Neuronal stem cell (in vitro differentiated cells): ENCODE data around the gene TREX2.

ENCODE experiments used
- DNase-seq: peaks from one replicate; pipeline ENCODE4 v3.0.0-alpha.2; 2013; ENCODE audit warnings: low spot score
- H2AFZ ChIP-seq: one replicate; pipeline ENCODE4 v1.6.1; 2013; ENCODE audit warnings: mild to moderate bottlenecking, low read length, inconsistent platforms
- H2AK5ac ChIP-seq: 2 replicates; pipeline ENCODE4 v1.6.1; 2013; ENCODE audit warnings: low read depth, mild to moderate bottlenecking, inconsistent platforms, low read length, moderate library complexity, mixed read lengths
- H2BK120ac ChIP-seq: 2 replicates; pipeline ENCODE4 v1.6.1; 2013; ENCODE audit warnings: low read depth, mild to moderate bottlenecking, inconsistent platforms, low read length, moderate library complexity, mixed read lengths
- H2BK12ac ChIP-seq: one replicate; pipeline ENCODE4 v1.6.1; 2013; ENCODE audit warnings: low read length, inconsistent platforms
- H2BK15ac ChIP-seq: 2 replicates; pipeline ENCODE4 v1.6.1; 2013; ENCODE audit warnings: mild to moderate bottlenecking, low read length, inconsistent platforms, mixed read lengths
- H2BK5ac ChIP-seq: one replicate; pipeline ENCODE4 v1.6.1; 2013; ENCODE audit warnings: inconsistent platforms, mild to moderate bottlenecking, low read length, moderate library complexity
- H3K14ac ChIP-seq: one replicate; pipeline ENCODE4 v1.6.1; 2013; ENCODE audit warnings: low read length, inconsistent platforms
- H3K18ac ChIP-seq: 2 replicates; pipeline ENCODE4 v1.6.1; 2013; ENCODE audit warnings: low read length, inconsistent platforms
- H3K23ac ChIP-seq: 2 replicates; pipeline ENCODE4 v1.6.1; 2013; ENCODE audit warnings: low read depth, mild to moderate bottlenecking, mixed read lengths, low read length, inconsistent platforms; ENCODE audit not compliant: poor library complexity
- H3K27ac ChIP-seq: replicated peaks from 3 replicates; pipeline ENCODE4 v1.5.1; 2013; ENCODE audit warnings: low read length, inconsistent platforms
- H3K27me3 ChIP-seq, 3 experiments: 2 replicates each; pipeline ENCODE4 v1.6.1; 2013; ENCODE audit warnings: low read length in 3 of 3, mild to moderate bottlenecking in 2 of 3, inconsistent platforms in 1 of 3, low read depth in 1 of 3, mixed read lengths in 1 of 3, moderate library complexity in 1 of 3; ENCODE audit not compliant: control insufficient read depth in 3 of 3, insufficient read depth in 3 of 3
- H3K36me3 ChIP-seq, 2 donors: replicated peaks in 1 of 2; 2 replicates each; pipeline ENCODE4 v1.6.1; 2013; ENCODE audit warnings: low read length in 2 of 2; ENCODE audit not compliant: control insufficient read depth in 2 of 2, insufficient read depth in 2 of 2
- H3K4ac ChIP-seq: 2 replicates; pipeline ENCODE4 v1.6.1; 2013; ENCODE audit warnings: inconsistent platforms, mild to moderate bottlenecking, low read length, moderate library complexity
- H3K4me1 ChIP-seq, 2 donors: 1 replicate in 1 of 2; 2 replicates in 1 of 2; pipeline ENCODE4 v1.6.1; 2013; ENCODE audit warnings: low read length in 2 of 2, low read depth in 1 of 2; ENCODE audit not compliant: control insufficient read depth in 2 of 2, insufficient read depth in 1 of 2
- H3K4me2 ChIP-seq: one replicate; pipeline ENCODE4 v1.6.1; 2013; ENCODE audit warnings: mild to moderate bottlenecking, low read length, inconsistent platforms; ENCODE audit not compliant: insufficient read depth, poor library complexity, severe bottlenecking
- H3K4me3 ChIP-seq, 2 donors: 2 replicates each; pipeline ENCODE4 v1.5.1; 2013; ENCODE audit warnings: low read length in 2 of 2, mild to moderate bottlenecking in 2 of 2, inconsistent platforms in 1 of 2, moderate library complexity in 1 of 2
- H3K79me1 ChIP-seq: one replicate; pipeline ENCODE4 v1.6.1; 2013; ENCODE audit warnings: low read depth, mild to moderate bottlenecking, inconsistent platforms, low read length, moderate library complexity
- H3K9ac ChIP-seq: one replicate; pipeline ENCODE4 v1.6.1; 2013; ENCODE audit warnings: mild to moderate bottlenecking, low read depth, low read length, inconsistent platforms; ENCODE audit not compliant: poor library complexity
- H3K9me3 ChIP-seq, 2 donors: replicated peaks in 1 of 2; 2 replicates each; pipeline versions ENCODE3 to v1.6.1; 2013; ENCODE audit warnings: low read length in 2 of 2, mild to moderate bottlenecking in 2 of 2, inconsistent platforms in 1 of 2, low read depth in 1 of 2, mixed read lengths in 1 of 2, moderate library complexity in 1 of 2; ENCODE audit not compliant: control insufficient read depth in 2 of 2, insufficient read depth in 1 of 2
- H4K8ac ChIP-seq: one replicate; pipeline ENCODE4 v1.6.1; 2013; ENCODE audit warnings: low read depth, mild to moderate bottlenecking, inconsistent platforms, low read length, moderate library complexity
- H4K91ac ChIP-seq: one replicate; pipeline ENCODE4 v1.6.1; 2013; ENCODE audit warnings: low read length, low read depth, mild to moderate bottlenecking, inconsistent platforms; ENCODE audit not compliant: poor library complexity
- WGBS, 2 donors: extraction: QIAGEN DNeasy Blood & Tissue Kit; methylation state at CpG; one replicate each; pipeline ENCODE4 v1.1.7; 2013; ENCODE audit warnings: missing lambda C conversion rate in 2 of 2, mixed read lengths in 1 of 2; ENCODE audit not compliant: insufficient read length in 2 of 2, insufficient replicate concordance in 1 of 2; ENCODE audit errors: extremely low coverage in 2 of 2; 5-methylcytosine and 5-hydroxymethylcytosine counted together

The TREX2 gene

DNA sequence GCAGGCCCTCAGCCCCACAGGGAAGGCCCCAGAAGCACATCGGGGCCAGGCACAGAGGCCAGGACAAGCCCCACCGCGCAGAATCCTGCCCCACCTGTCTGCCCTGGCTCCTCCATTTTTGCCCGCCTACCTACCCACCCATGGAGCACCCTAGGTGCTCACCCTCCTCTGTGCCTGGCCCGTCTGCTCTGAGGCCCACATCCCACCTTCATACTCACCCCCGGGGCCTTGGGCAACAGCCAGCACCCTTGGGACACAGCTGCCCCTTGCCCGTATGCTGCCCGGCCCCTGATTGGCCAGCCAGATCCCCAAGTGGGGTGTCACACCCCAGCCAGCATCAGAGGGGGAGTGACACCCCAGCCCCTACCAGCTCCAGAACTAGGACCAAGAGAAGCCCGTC, 10.8 kb upstream of the TREX2 start:
- Histone ChIP-seq H3K79me1 (peaks cover 2% of the 10 kb centered on the region), H3K27ac (no peak overlapping the region), H3K23ac (no peak overlapping the region), H3K27me3 (peaks cover 0 to 10% (median 0%) of the 10 kb centered on the region in 3 experiments), H2AFZ (no peak overlapping the region), H3K18ac (no peak overlapping the region), H3K4me3 (no peak overlapping the region), H3K9me3 (no peaks in the 10 kb centered on the region), H3K9ac (no peak overlapping the region), H3K4ac (no peak overlapping the region), H3K4me1 (no peaks in the 10 kb centered on the region), H3K4me2 (no peak overlapping the region), H3K14ac (no peak overlapping the region), H2BK12ac (no peak overlapping the region), H4K91ac (no peak overlapping the region), H2AK5ac (no peak overlapping the region), H3K36me3 (peaks cover 0 to 19% of the 10 kb centered on the region in 2 donors), H2BK5ac (no peak overlapping the region), H2BK120ac (no peak overlapping the region), H4K8ac (no peak overlapping the region), H2BK15ac (no peak overlapping the region)
- DNase-seq, result no peak
- WGBS, 2 donors, result no CpG with 5 or more reads among the region's 9 CpGs

GRCh38 chrX:153456161-153456560, 10.3 kb upstream of the TREX2 start:
- H2AK5ac ChIP-seq, result no peak overlapping the region
- no peak overlapping the region for H3K9ac ChIP-seq
- no peak overlapping the region for H3K4me3 ChIP-seq
- H3K9me3 ChIP-seq, result no peaks in the 10 kb centered on the region
- no peak overlapping the region for H3K14ac ChIP-seq
- no peak overlapping the region for H2AFZ ChIP-seq
- no peak overlapping the region for H3K4me2 ChIP-seq
- H3K4me1 ChIP-seq, result no peaks in the 10 kb centered on the region
- H2BK15ac ChIP-seq, result no peak overlapping the region
- WGBS, 2 donors, result no CpG with 5 or more reads among the region's 12 CpGs
- no peak overlapping the region for H2BK5ac ChIP-seq
- no peak overlapping the region for H3K18ac ChIP-seq
- no peak overlapping the region for H3K23ac ChIP-seq
- no peak overlapping the region for H4K8ac ChIP-seq
- peaks cover 2% of the 10 kb centered on the region for H3K79me1 ChIP-seq
- H3K27ac ChIP-seq, result no peak overlapping the region
- H3K27me3 ChIP-seq, result peaks cover 0 to 10% (median 0%) of the 10 kb centered on the region in 3 experiments
- H3K36me3 ChIP-seq, result peaks cover 0 to 17% of the 10 kb centered on the region in 2 donors
- H2BK120ac ChIP-seq, result no peak overlapping the region
- H4K91ac ChIP-seq, result no peak overlapping the region
- H2BK12ac ChIP-seq, result no peak overlapping the region
- H3K4ac ChIP-seq, result no peak overlapping the region
- DNase-seq, result no peak

DNA sequence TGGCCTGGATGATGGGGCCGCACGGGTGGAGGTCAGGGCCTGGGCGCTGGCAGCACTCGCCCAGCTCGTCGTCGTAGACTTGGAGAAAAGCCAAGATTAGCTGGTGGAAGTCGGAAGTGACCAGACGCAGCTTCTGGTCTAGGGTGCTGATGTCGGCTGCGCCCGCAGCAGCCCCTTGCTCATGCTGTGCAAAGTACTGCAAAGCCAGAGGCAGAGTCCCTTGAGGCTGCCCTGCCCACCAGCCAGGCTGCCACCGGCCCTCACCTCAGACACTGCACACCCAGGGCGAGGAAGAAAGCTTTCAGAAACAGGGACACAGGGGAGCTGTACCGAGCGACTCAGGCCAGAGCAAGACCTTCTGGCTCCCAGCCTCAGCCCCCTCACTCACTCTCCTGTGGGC, 9.7 kb upstream of the TREX2 start:
- no CpG with 5 or more reads among the region's 16 CpGs for WGBS, 2 donors
- no peak overlapping the region for H2BK5ac ChIP-seq
- H2BK15ac ChIP-seq, result no peak overlapping the region
- no peak overlapping the region for H2BK120ac ChIP-seq
- peaks cover 2% of the 10 kb centered on the region for H3K79me1 ChIP-seq
- H3K14ac ChIP-seq, result no peak overlapping the region
- no peak overlapping the region for H3K4ac ChIP-seq
- H3K9me3 ChIP-seq, result no peaks in the 10 kb centered on the region
- no peak overlapping the region for H2AFZ ChIP-seq
- H2BK12ac ChIP-seq, result no peak overlapping the region
- H3K4me3 ChIP-seq, result no peak overlapping the region
- H3K18ac ChIP-seq, result no peak overlapping the region
- peaks cover 0 to 17% of the 10 kb centered on the region in 2 donors for H3K36me3 ChIP-seq
- no peak overlapping the region for H4K8ac ChIP-seq
- DNase-seq, result no peak
- no peak overlapping the region for H3K4me2 ChIP-seq
- no peak overlapping the region for H3K23ac ChIP-seq
- no peaks in the 10 kb centered on the region for H3K4me1 ChIP-seq
- H3K27me3 ChIP-seq, result peaks cover 0 to 11% (median 0%) of the 10 kb centered on the region in 3 experiments
- no peak overlapping the region for H2AK5ac ChIP-seq
- no peak overlapping the region for H4K91ac ChIP-seq
- H3K27ac ChIP-seq, result no peak overlapping the region
- H3K9ac ChIP-seq, result no peak overlapping the region

GRCh38 chrX:153454901-153455550, 9.2 kb upstream of the TREX2 start:
- H2BK12ac ChIP-seq, result no peak overlapping the region
- H3K27me3 ChIP-seq, result peaks cover 0 to 17% (median 0%) of the 10 kb centered on the region in 3 experiments
- H4K91ac ChIP-seq, result no peak overlapping the region
- no peak overlapping the region for H3K14ac ChIP-seq
- DNase-seq, result no peak
- H3K9me3 ChIP-seq, result no peaks in the 10 kb centered on the region
- H3K18ac ChIP-seq, result no peak overlapping the region
- H3K36me3 ChIP-seq, result peaks cover 0 to 14% of the 10 kb centered on the region in 2 donors
- H2AFZ ChIP-seq, result no peak overlapping the region
- H4K8ac ChIP-seq, result no peak overlapping the region
- no peak overlapping the region for H3K27ac ChIP-seq
- no peak overlapping the region for H3K4ac ChIP-seq
- no peak overlapping the region for H2BK5ac ChIP-seq
- no peak overlapping the region for H3K23ac ChIP-seq
- no peak overlapping the region for H2BK15ac ChIP-seq
- no peak overlapping the region for H3K9ac ChIP-seq
- no peak overlapping the region for H2AK5ac ChIP-seq
- H3K79me1 ChIP-seq, result peaks cover 2% of the 10 kb centered on the region
- no CpG with 5 or more reads among the region's 16 CpGs for WGBS, 2 donors
- no peaks in the 10 kb centered on the region for H3K4me1 ChIP-seq
- H2BK120ac ChIP-seq, result no peak overlapping the region
- H3K4me2 ChIP-seq, result no peak overlapping the region
- no peak overlapping the region for H3K4me3 ChIP-seq
